Measurements from ENCODE around the gene HINFP. TPM values are rescaled to one million over a fixed set of nuclear protein-coding genes. Genes with fewer than 3 reads are reported as not detected.

Gene HINFP
- total and polyA plus RNA-seq, 4 donors = 10.4 to 24.5 (median 17.8) TPM

DNA sequence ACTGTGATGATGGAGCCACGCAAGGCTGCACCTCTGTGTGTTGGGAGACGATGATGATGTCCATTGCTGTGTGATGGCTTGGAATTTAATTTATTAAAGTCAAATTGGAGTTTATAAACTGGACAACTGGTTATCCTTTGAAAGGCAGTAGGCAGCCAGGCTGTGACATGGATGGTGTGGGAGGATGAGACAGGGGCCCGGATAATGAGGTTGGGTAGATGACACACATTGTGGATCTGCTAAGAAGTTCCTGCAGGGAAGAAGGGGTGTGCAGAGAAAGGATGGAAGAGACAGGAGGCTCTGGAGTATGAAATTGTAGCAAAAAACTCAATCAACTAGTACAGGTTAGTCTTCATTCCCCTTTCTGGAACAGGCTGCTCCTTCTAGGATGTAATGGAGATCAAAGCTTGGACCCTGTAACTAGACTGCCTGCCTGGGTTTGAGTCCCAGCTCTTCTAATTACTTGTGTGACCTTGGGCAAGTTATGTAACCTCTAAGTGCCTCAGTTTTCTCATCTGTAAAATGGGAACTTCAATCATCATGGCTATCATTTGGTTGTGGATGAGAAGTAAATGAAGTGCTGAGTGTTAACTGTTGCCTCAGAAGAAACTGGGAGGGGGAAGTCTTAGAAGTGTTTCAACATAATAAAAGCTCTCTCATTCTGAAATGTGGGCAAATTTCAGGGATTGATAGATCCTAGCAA, 4.2 kb upstream of the HINFP start:
- Histone ChIP-seq H3K9me3 (ENCODE audit: control insufficient read depth in 4 of 4, insufficient read depth in 3 of 4, low read length in 3 of 4) (no peaks in the 10 kb centered on the region), H3K9ac (ENCODE audit: insufficient read depth in 1 of 2, low read length in 2 of 2) (no peak overlapping the region), H3K36me3 (ENCODE audit: control insufficient read depth in 4 of 4, insufficient read depth in 4 of 4, low read length in 4 of 4) (peaks cover 2 to 31% (median 4%) of the 10 kb centered on the region in 4 donors), H3K4me3 (no peak overlapping the region), H3K4me1 (ENCODE audit: control insufficient read depth in 5 of 5, insufficient read depth in 5 of 5, low read length in 5 of 5) (peaks cover 1 to 11% (median 6%) of the 10 kb centered on the region in 5 donors), H3K27me3 (ENCODE audit: control insufficient read depth in 3 of 3, insufficient read depth in 3 of 3, low read length in 2 of 3) (no peaks in the 10 kb centered on the region), H3K27ac (ENCODE audit: low read depth in 1 of 2, low read length in 1 of 2) (no peak overlapping the region)
- TF ChIP-seq, protein P1, sequence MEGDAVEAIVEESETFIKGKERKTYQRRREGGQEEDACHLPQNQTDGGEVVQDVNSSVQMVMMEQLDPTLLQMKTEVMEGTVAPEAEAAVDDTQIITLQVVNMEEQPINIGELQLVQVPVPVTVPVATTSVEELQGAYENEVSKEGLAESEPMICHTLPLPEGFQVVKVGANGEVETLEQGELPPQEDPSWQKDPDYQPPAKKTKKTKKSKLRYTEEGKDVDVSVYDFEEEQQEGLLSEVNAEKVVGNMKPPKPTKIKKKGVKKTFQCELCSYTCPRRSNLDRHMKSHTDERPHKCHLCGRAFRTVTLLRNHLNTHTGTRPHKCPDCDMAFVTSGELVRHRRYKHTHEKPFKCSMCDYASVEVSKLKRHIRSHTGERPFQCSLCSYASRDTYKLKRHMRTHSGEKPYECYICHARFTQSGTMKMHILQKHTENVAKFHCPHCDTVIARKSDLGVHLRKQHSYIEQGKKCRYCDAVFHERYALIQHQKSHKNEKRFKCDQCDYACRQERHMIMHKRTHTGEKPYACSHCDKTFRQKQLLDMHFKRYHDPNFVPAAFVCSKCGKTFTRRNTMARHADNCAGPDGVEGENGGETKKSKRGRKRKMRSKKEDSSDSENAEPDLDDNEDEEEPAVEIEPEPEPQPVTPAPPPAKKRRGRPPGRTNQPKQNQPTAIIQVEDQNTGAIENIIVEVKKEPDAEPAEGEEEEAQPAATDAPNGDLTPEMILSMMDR (IDR thresholded peaks at IDR 0.05; ENCODE audit: control extremely low read depth, extremely low read depth) = no peak
- 94 to 97% methylated on average over 3 of the region's 3 CpGs for WGBS, 2 donors
- ATAC-seq (ENCODE audit: insufficient read depth, low FRiP score) = no peak
- DNase-seq = no peak

DNA sequence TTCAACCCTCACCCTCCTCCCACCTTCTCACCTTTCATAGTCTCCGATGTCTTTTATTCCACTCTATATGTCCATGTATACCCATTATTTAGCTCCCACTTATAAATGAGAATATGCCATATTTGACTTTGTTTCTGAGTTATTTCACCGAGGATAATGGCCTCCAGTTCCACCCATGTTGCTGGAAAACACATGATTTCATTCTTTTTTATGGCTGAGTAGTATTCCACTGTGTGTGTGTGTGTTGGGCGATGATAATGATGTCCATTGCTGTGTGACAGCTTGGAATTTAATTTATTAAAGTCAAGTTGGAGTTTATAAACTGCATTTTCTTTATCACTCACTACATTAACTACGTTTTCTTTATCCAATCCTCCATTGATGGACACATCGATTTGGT, 3.2 kb upstream of the HINFP start:
- Histone ChIP-seq H3K27me3 (ENCODE audit: control insufficient read depth in 3 of 3, insufficient read depth in 3 of 3, low read length in 2 of 3) (no peaks in the 10 kb centered on the region), H3K4me1 (ENCODE audit: control insufficient read depth in 5 of 5, insufficient read depth in 5 of 5, low read length in 5 of 5) (peaks cover 2 to 18% (median 9%) of the 10 kb centered on the region in 5 donors), H3K27ac (ENCODE audit: low read depth in 1 of 2, low read length in 1 of 2) (no peak overlapping the region), H3K9ac (ENCODE audit: insufficient read depth in 1 of 2, low read length in 2 of 2) (no peak overlapping the region), H3K36me3 (ENCODE audit: control insufficient read depth in 4 of 4, insufficient read depth in 4 of 4, low read length in 4 of 4) (peaks cover 0 to 21% (median 3%) of the 10 kb centered on the region in 4 donors), H3K9me3 (ENCODE audit: control insufficient read depth in 4 of 4, insufficient read depth in 3 of 4, low read length in 3 of 4) (no peaks in the 10 kb centered on the region), H3K4me3 (no peak overlapping the region)
- TF ChIP-seq, protein P1 (IDR thresholded peaks at IDR 0.05; ENCODE audit: control extremely low read depth, extremely low read depth) = no peak
- no peak for ATAC-seq (ENCODE audit: insufficient read depth, low FRiP score)
- DNase-seq = no peak
- 95 to 96% methylated on average over 5 of the region's 5 CpGs for WGBS, 2 donors

DNA sequence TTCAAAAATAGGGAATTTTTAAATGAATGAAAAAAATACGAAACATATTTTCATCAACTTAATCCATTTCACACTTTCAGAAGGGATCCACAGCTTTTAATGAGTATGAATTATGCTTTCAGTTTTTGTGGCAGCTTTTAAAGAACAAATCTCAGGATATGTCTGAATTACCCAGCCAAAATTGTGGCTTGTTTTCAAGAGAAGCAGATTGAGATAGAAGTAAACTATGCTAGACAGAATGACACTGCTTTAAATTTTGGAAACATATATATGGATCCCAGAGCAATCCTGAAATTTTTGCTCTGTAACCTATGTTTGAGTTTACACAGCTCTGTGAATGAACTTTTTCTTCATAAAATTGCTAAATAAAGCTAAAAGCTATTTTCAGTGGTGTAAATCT, 2.4 kb upstream of the HINFP start:
- Histone ChIP-seq H3K27me3 (ENCODE audit: control insufficient read depth in 3 of 3, insufficient read depth in 3 of 3, low read length in 2 of 3) (no peaks in the 10 kb centered on the region), H3K4me1 (ENCODE audit: control insufficient read depth in 5 of 5, insufficient read depth in 5 of 5, low read length in 5 of 5) (peaks cover 2 to 18% (median 9%) of the 10 kb centered on the region in 5 donors), H3K9me3 (ENCODE audit: control insufficient read depth in 4 of 4, insufficient read depth in 3 of 4, low read length in 3 of 4) (no peaks in the 10 kb centered on the region), H3K36me3 (ENCODE audit: control insufficient read depth in 4 of 4, insufficient read depth in 4 of 4, low read length in 4 of 4) (peaks cover 0 to 15% (median 4%) of the 10 kb centered on the region in 4 donors), H3K9ac (ENCODE audit: insufficient read depth in 1 of 2, low read length in 2 of 2) (no peak overlapping the region), H3K27ac (ENCODE audit: low read depth in 1 of 2, low read length in 1 of 2) (no peak overlapping the region), H3K4me3 (no peak overlapping the region)
- no peak for DNase-seq
- TF ChIP-seq, protein P1 (IDR thresholded peaks at IDR 0.05; ENCODE audit: control extremely low read depth, extremely low read depth) = no peak
- WGBS, 2 donors = 90 to 95% methylated on average over 1 of the region's 1 CpG
- no peak for ATAC-seq (ENCODE audit: insufficient read depth, low FRiP score)
